ENCODE data around the gene ALOX15.
"Not testable (repeated sequence)": the region's sequence is repeated elsewhere in the genome, so short reads cannot be mapped to it uniquely, and the experiment has no call there.

ALOX15 gene

DNA sequence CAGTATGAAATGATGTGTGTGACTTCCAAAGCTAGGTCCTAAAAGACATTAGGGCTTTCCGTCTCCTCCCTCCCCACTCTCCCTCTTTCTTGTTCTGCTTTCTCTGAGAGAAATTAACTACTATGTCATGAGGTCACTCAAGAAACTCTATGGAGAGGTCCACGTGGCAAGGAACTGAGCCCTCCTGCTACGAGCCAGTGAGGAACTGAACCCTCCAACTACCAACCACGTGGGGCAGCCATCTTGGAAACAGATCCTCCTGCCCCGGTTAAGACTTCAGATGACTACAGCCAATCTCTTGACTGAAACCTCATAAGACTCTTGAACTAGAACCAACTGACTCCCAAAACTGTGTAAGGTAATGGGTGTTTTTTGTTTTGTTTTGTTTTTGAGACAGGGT, 4.2 kb upstream of the ALOX15 start:
- DNase-seq = peak; percentile 77 to 78

DNA sequence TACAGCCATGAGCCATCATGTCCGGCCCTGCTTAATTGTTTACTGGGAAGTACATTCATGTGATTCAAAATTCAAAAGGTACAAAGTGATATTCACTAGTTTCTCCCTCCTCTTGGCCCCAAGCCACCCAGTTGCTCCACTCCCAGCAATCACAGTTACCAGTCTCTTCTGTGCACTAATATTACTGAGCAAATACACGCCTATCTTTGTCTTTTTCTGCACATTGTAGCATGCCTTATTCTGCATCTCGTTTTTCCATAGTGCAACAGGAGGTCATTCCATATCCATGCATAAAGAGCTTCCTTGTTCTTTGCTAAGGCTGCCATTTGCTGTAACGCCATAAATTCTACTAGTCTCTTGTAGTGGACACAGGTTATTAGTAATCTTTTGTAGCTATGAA, 2.2 kb upstream of the ALOX15 start:
- no peak for DNase-seq

DNA sequence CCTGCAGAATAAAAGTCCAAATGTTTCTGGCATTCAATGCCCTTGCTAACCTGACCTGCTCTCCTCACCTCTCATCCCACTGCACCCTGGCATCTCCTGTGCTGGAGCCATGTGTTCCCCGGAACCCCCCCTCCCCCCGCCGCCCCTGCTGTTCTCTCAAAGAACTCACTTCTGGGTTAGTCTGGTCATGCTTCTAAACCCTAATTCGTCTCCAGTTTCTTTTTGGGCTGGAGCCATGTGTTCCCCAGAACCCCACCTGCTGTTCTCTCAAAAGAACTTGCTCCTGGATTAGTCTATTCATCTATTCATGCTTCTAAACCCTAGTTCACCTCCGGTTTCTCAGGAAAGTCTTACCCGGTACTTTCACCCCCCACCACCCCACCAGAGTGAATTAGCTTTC, 808 bp upstream of the ALOX15 start:
- no peak for DNase-seq

DNA sequence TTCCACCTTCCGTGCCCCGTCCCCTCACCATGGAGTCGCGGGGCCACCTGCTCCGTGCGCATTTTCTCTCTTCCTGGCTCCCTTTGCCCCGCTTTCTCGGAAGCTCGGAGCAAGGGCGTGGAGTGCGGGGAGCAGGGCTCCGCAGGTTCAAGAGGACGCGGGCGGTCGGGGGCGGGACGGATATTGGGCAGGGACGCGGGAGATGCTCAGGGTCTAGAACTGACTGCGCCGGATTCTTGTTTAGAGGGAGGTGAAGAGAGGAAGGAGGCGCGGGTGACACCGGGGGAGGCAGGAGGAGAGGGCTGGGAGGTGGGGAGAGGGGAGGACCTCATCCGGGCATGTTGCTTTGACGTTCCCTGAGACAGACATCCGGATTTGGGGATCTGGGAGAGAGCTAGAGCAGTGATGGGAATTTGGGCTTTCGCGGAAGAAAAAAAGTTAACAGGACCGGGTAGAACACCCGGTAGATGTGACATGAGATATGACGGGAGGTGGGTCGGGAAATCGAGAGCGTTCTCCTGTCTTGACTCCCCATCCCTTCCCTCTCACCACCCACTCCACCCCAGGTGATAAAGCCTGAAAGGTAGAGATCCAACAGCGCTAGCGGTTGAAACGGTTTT, 799 bp downstream of the ALOX15 start:
- DNase-seq = not testable (repeated sequence)

DNA sequence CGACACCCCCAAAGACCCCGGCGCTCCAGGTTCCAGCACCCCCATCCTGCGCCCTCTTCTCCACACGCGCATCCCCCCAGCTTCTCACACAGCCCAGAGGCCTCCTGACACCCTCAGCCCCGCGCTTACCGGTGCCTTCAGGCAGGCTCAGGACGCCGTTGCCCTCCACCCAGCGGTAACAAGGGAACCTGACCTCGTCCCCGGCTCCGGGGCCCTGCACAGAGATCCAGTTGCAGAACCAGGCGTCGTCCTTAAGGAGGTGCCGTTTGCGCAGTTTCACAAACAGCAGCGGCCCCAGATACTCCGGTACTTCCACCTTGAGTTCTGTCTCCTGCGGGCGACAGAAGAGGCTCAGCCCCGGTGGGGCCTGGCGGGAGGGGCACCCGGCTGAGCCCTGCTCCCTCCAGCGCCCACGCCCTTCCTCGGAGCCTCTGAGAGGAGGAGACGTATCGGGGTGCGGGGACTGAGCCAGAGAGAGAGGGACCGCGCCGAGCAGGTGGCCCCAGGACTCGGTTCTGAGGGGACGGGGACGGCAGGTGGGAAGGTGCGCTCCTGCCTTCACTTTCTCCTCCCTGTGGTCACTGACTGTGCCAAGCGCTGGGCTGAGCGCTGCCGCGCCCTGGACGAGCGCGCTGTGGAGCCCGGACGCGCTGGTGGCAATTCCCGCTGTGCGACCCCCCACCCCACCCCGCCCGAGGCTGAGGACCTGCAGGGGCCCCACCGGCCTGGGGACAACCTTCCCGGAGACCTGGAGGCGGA, 2.0 kb downstream of the ALOX15 start:
- DNase-seq = peak in 1 of 2 donors; percentile 17

DNA sequence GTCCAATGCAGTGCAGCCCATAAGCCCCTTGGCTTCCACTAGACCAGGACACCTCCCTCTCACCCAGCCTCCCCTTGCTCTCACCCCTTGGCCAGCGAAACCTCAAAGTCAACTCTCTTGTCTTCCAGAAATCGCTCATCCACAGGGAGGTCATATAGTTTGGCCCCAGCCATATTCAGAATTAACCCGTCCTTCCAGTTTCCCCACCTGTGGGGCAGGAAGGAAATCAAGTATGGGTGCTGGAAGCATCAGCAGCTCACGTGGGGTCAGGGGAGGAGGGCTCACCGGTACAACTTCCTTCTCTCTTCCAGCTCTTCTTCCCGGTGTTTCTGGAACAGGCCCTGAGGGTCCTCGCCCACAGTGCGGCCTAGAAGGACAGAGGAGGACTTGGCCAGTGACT, 2.7 kb downstream of the ALOX15 start:
- DNase-seq = not testable (repeated sequence)

DNA sequence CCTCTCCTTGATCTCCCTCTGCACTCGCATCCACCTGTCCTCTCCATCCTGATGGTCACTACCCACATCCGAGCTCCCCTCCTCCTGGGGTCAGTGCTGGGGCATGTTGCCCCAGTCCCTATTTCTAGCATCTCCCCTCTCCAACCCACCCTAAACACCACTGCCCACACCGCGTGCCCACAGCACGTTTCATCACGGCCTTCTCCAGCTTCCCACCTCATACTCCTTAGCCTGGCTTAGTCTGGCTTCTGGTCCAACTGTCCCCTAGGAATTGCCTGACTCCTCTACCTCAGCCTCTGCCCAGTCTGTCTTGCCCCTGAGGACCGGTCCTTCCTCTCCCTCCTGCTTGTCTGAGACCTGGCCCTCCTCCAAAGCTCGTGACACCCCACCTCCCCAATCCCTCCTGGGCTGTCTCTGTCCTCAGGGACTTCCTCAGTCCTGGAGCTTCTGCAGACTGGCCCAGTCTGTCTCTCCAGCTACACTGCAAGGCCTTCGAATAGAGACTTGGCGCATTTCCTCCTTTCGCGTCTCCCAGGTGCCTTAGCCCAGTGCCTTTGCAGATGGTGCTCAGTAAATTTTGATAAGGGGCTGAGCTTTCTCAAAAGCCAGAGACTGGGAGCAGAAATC, 4.9 kb downstream of the ALOX15 start:
- no peak for DNase-seq

DNA sequence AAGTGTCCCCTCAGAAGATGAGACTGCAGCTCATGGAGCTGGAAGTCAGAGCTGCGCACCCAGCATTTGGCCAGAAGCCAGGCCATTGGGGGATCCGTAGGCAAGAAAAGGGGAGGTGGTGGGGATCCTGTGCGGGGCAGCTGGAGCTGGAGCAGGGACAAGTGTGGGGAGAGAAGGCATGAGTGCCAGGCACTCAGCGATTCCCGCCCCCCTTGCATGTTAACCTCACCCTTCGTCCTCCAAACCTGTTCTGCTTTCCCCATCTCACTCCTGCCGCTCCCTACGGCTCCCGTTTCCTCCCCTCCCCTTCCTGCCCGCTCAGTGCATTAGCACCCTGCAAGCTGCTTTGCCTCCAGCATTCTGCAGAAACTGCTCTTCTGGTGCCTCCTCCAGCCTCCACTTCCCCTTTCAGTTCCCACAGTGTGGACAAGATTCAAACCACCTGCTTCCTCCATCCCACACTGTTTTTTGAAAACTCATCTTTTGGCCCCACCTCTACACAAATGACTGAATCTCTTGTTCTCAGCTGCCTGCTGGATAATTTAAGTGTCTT, 5.6 kb downstream of the ALOX15 start:
- DNase-seq = peak; percentile 57 to 67

DNA sequence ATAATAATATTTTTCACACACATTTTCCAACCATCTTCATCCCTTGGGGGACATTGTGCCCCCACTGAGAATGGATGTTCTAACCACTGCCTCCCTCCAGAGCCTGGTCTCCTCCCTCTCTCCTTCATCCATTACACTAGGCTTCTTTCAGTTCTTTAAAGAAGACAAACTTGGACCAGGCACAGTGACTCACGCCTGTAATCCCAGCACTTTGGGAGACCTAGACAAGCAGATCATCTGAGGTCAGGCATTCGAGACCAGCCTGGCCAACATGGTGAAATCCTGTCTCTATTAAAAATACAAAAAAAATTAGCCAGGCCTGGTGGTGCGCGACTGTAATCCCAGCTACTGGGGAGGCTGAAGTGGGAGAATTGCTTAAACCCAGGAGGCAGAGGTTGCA, 6.5 kb downstream of the ALOX15 start:
- DNase-seq = no peak

DNA sequence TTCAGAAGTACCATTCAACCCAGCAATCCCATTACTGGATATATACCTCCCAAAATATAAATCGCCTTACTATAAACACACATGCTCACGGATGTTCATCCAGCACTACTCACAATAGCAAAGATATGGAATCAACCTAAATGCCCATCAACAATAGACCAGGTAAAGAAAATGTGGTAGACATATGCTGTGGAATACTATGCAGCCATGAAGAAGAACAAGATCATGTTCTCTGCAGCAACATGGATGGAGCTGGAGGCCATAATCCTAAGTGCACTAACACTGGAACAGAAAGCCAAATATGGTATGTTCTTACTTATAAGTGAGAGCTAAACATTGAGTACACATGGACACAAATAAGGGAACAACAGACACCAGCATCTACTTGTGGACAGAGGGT, 7.8 kb downstream of the ALOX15 start:
- no peak for DNase-seq

DNA sequence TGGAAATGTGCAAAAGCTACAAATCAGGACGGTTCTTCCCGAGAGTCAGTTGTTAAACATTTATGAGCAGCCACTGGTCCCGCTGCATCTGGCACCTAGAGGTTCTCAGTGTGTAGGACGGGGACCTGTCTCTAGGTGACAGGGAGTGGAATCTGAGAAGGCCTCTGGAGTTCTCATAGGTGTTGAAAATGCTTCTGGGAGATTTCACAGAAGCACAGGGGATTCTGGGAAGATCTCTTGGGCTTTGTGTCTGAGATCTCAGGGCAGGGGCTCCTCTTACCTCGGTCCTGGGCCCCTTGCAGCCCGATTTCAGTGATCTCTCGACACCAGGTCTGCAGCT, 8.9 kb downstream of the ALOX15 start:
- no peak for DNase-seq

DNA sequence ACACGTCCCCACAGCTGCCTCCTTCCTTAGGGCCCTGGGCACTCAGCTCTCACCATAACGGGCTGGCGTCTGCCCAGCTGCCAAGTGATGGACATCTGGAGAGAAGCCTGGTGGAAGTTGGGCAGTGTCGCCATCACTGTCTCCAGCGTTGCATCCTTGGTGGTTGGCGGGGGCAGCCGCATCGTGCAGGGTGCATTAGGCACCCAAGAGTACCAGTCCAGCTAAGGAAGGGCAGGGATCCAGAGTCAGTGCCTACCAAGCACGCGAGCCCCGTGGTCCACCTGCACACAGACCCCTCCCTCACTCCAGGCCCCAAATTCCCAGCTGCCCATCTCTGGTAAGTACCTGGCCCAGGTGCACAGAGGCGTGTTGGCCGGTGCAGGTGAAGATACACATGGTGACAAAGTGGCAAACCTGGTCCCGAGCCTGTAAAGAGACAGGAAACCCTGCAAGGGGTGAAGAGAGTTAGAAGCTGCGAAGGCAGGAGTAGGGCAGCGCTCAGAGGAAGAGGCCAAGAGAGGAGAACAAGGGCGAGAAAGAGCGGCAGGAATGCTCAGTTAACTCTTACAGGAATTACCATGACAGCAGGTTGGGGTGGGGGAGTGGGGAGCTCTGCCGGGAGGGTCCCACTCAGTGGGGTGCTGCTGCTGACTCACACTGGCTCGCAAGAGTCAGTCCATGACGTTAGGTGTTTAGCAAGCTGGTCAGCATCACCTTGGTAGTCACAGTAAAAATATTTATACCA, 9.5 kb downstream of the ALOX15 start:
- DNase-seq = no peak

DNA sequence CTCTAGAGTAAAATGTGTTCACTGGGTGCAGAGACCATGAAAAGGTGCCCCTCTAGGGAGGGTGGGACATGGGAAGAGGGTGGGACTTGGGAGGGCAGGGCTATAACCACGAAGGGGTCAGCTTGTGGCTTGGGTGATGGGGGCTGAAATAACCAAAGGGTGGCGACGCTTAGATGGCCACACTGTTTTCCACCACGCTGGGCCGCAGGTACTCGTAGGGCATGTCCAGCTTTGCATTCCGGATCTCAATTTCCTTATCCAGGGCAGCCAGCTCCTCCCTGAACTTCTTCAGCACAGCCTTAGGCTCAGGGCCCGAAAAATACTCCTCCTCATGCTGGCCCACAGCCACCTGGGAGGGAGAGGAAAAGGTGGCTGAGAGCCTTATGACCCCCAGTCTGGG, 10.0 kb downstream of the ALOX15 start:
- no peak for DNase-seq

DNA sequence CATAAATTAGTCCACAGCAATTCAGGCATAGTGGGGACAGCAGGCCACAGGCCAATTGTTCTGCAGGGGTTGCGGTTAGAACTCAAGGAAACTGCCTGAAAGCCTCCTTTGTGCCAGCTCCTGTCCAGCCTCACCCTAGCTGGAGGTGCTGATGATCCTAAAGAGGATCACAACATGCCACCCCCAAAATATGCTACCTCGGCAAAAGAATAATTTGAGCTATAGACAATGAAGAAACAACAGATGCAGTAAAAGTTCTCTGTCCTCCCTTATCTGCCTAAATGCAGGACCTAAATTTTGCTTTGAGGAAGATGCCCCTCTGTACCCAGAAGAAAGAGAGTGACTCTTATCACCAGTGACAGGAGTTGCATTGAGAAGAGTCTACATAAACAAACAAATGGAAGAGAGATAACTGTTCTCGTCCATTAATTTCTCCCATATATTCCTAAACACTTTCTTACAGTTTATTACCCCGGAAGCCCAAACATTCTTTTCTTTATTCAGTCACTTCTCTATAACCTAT, 14.7 kb downstream of the ALOX15 start:
- no peak for DNase-seq

DNA sequence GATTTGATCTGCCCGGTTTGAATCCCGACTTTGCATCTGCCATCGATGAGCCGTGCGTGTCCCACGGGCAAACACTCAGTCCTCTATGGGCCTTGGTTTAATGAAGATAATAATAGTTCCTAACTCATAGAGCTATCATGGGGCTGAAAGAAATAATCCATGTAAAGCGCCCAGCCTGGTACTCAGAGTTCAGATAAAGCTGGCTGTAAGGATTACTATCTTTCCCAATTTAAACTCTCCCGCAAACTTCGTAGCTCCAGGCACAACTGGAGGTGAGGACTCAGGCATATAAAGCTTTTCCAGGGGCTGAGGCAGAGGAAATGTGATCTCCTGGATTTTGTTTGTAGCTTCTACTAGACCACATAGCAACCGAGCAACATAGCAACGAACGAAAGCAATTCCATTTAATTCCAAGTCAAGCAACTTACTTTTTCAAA, 16.3 kb downstream of the ALOX15 start:
- DNase-seq = no peak

DNA sequence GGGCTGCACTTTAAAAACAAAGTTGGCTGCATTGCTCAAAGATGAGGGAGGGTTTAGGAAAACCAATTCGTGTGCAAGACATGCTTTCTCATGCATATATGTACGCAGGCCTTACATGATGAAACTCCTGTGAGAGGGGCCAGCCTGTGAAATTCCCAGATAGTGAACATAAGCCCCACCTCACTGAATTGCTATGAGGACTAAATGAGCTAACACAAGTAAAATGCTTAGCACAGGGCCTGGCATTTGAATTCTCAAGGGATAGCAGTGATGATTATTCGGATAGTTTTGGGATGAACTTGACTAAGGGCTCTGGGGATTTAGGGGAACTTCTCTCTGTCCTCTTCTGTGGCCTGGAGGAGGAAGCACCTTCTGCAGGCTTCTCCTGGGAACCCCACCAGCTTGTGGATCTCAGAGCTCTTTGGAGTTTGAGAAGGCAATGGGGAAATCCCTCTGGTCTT, 17.0 kb downstream of the ALOX15 start:
- peak; percentile 75 to 94 for DNase-seq

DNA sequence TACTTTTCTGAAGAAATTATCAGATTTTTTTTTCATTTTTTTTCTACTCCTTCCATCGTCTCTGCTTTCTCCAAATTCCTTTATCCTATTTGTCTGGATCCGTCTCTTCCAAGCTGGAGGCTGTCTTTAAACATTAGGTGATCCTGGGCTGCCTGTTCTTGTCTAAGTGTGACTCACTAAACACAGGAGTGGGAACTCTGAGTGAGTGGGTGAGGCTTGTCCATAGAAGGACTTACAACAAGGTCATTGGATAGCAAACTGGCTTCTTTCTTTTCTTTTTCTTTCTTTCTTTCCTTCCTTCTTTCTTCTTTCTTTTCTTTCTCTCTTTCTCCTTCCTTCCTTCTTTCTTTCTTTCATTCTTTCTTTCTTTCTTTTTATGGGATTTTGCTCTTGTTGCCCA, 18.2 kb downstream of the ALOX15 start:
- peak; percentile 45 to 71 for DNase-seq

DNA sequence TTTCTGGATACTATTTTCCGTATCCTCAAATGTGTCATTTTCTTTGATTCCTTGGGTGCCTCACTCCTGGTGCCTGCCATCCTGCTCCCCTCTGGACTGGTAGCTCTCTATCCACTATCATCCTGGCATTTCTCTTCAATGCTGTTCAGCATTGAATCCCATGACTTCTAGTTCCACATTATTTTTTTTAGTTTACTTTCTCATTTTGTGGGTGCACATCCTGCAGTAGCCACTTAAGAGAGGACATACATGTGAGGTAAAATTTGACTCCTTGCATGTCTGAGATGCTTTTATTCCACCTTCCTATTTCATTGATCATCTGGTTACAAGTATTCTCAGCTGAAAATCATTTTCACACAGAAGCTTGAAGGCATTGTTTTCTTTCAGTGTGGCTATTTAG, 19.1 kb downstream of the ALOX15 start:
- DNase-seq = no peak

DNA sequence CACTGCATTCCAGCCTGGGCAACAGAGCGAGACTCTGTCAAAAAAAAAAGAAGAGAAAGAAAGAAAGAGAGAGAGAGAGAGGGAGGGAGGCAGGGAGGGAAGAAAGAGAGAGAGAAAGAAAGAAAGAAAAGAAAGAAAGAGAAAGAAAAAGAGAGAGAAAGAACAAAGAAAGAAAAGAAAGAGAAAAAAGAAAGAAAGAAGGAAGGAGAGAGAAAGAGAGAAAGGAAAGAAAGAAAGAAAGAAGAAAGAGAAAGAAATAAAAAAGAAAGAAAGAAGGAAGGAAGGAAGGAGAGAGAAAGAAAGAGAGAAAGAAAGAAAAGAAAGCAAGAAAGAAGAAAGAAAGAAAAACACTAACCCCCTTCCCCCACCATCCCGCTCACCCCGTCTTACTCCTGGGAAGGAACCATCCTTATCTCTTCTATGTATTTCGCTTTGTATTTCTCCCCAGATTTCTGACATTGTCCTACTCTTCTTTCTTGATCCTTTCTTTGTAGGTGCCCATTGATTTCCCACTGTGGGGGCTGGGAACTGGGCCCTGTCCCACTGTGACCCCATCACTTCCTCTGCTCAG, 20.9 kb downstream of the ALOX15 start:
- no peak for DNase-seq

DNA sequence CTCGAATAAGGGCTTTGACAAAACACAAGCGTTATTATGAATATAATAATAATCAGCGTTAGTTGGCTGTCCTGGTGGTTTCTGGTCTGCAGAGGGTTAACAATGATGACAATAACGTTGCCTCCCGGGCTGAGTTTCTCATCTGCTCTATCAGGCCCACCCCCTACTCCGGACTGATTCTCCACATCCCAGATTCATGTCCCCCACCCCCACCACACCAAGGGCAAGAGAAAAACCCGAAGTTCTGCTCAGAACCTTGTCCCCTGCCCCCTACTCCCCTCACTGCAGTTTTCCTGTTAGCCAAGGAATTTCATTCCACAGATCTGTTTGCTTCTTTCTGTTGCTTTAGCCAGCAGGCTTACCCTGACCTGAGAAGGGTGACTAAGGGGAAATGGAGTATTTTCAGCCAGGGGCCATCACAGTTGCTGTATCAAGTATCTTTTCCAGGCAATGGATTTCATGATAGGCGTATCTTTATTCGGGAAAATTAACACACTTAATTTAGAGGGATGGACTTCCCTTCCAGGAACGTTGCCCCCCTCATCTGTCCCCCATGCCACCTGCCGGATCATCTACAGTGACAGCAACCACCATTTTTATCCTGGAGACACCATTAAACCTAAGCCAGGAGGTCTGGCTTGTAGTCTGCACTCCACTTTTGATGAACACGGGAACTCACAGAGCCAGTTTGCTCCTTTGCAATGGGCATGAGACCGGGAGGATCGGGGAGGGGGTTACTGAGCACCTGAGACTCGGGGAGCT, 23.7 kb downstream of the ALOX15 start:
- DNase-seq = no peak

DNA sequence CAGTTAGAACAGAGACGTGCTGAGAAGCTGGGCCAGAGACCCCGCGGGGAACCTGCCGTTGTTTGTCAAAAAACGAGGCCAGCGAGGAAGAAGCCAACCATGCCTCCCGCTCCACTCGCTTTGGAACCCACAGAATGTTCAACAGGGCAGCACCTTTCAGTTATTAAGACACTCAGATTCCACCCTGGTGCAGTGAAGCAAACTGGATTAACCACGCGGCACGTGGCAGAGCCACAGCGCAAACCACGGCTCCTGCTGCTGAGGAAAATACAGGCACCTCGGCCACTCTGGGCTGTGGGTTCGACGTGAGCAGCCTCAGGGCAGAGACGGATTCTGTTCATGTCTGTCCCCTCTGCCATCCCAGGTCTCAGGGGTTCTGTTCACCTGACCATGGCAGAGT, 24.4 kb downstream of the ALOX15 start:
- DNase-seq = no peak

DNA sequence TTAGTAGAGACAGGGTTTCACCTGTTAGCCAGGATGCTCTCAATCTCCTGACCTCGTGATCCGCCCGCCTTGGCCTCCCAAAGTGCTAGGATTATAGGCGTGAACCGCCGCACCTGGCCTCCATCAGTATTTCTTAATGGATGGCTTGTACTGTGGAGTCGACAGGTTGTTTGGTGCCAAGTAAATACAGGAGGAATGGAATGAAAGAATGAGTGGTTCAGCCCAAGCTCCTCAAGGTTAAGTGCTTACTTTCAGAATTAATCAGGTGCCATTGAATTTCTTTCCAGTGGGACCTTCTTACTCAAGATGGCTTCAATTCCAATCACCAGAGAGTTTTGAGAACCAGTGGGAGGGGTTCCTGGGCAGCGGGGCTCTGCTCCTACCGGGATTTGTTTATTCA, 25.0 kb downstream of the ALOX15 start:
- DNase-seq = no peak
